DND-41 (cell line): ENCODE measurements around the gene KAZN.

Experiments used
- ATAC-seq: fragments of 200-7000 bp; cut with Tn5 transposase; 3 replicates; pipeline ENCODE4 v1.9.1; 2021; ENCODE audit warnings: low read depth; ENCODE audit not compliant: insufficient read depth
- DNase-seq: peaks from one replicate; pipeline ENCODE4 v3.0.0-alpha.2; 2020
- H2AFZ ChIP-seq: 2 replicates; pipeline ENCODE4 v1.6.0; 2012; ENCODE audit warnings: low read depth, low read length
- H3K27ac ChIP-seq: 2 replicates; pipeline ENCODE4 v1.5.1; 2012; ENCODE audit warnings: low read length, inconsistent platforms
- H3K27me3 ChIP-seq: fragments of 200-600 bp; sonication (generic); 2 replicates; pipeline ENCODE4 v1.6.0; 2012; ENCODE audit warnings: low read length, mild to moderate bottlenecking, inconsistent platforms; ENCODE audit not compliant: insufficient read depth, poor library complexity
- H3K36me3 ChIP-seq: 2 replicates; pipeline ENCODE4 v1.5.1; 2012; ENCODE audit warnings: low read length, inconsistent platforms; ENCODE audit not compliant: insufficient read depth
- H3K4me1 ChIP-seq: 2 replicates; pipeline ENCODE4 v1.5.1; 2012; ENCODE audit warnings: mild to moderate bottlenecking, low read length; ENCODE audit not compliant: insufficient read depth
- H3K4me2 ChIP-seq: 2 replicates; pipeline ENCODE4 v1.6.0; 2012; ENCODE audit warnings: mild to moderate bottlenecking, moderate library complexity, low read length, inconsistent platforms; ENCODE audit not compliant: insufficient read depth
- H3K4me3 ChIP-seq, 2 experiments: fragments of 200-600 bp in 1 of 2; shearing (Covaris generic) in 1 of 2; 2 replicates each; pipeline ENCODE4 v1.5.1; 2012 to 2016; ENCODE audit warnings: inconsistent platforms in 2 of 2, low read length in 2 of 2, mild to moderate bottlenecking in 2 of 2, low read depth in 1 of 2, moderate library complexity in 1 of 2
- H3K79me2 ChIP-seq: 2 replicates; pipeline ENCODE4 v1.6.0; 2012; ENCODE audit warnings: low read length, inconsistent platforms; ENCODE audit not compliant: insufficient read depth
- H3K9ac ChIP-seq: 2 replicates; pipeline ENCODE4 v1.6.0; 2012; ENCODE audit warnings: low read depth, mild to moderate bottlenecking, inconsistent platforms, low read length, moderate library complexity
- H3K9me3 ChIP-seq: 2 replicates; pipeline ENCODE4 v1.5.1; 2012; ENCODE audit warnings: low read length, moderate library complexity, mild to moderate bottlenecking, inconsistent platforms; ENCODE audit not compliant: insufficient read depth, severe bottlenecking
- H4K20me1 ChIP-seq: 2 replicates; pipeline ENCODE4 v1.6.0; 2012; ENCODE audit warnings: low read length; ENCODE audit not compliant: insufficient read depth
- CTCF ChIP-seq: IDR thresholded peaks from 2 replicates; pipeline ENCODE4 v1.5.1; 2012; ENCODE audit warnings: borderline replicate concordance, low read length, moderate library complexity, mild to moderate bottlenecking; ENCODE audit not compliant: poor library complexity, severe bottlenecking; ENCODE audit errors: extremely low read depth
- EZH2 ChIP-seq: IDR thresholded peaks from 3 replicates; pipeline ENCODE4 v1.6.1; 2012; ENCODE audit warnings: borderline replicate concordance, low read depth, mild to moderate bottlenecking, moderate library complexity, low read length, inconsistent platforms; ENCODE audit not compliant: severe bottlenecking

Gene KAZN

GRCh38 chr1:14607295-14607694 is 8.8 kb downstream of the KAZN start:
- ATAC-seq (no peak), DNase-seq (no peak)
- no peak for TF ChIP-seq EZH2
- no peak for TF ChIP-seq CTCF
- H3K9me3 ChIP-seq: no peaks in the 10 kb centered on the region
- H3K4me1 ChIP-seq: no peaks in the 10 kb centered on the region
- no peak overlapping the region for H3K27ac ChIP-seq
- no peaks in the 10 kb centered on the region for H3K27me3 ChIP-seq
- H3K36me3 ChIP-seq: no peaks in the 10 kb centered on the region
- H3K4me3 ChIP-seq: no peak overlapping the region
- H2AFZ ChIP-seq: no peak overlapping the region
- H3K9ac ChIP-seq: no peak overlapping the region
- H3K79me2 ChIP-seq: no peaks in the 10 kb centered on the region
- no peaks in the 10 kb centered on the region for H4K20me1 ChIP-seq
- no peak overlapping the region for H3K4me2 ChIP-seq

GRCh38 chr1:14608308-14608707 is 9.8 kb downstream of the KAZN start:
- no peak overlapping the region for H3K9ac ChIP-seq
- H3K27me3 ChIP-seq: no peaks in the 10 kb centered on the region
- no peaks in the 10 kb centered on the region for H3K36me3 ChIP-seq
- H3K4me1 ChIP-seq: no peaks in the 10 kb centered on the region
- no peak overlapping the region for H3K4me3 ChIP-seq
- no peaks in the 10 kb centered on the region for H4K20me1 ChIP-seq
- ATAC-seq (no peak), DNase-seq (no peak)
- H3K79me2 ChIP-seq: no peaks in the 10 kb centered on the region
- H2AFZ ChIP-seq: no peak overlapping the region
- H3K4me2 ChIP-seq: no peak overlapping the region
- H3K27ac ChIP-seq: no peak overlapping the region
- no peaks in the 10 kb centered on the region for H3K9me3 ChIP-seq
- TF ChIP-seq CTCF (peak; percentile 27), EZH2 (no peak)

- no peaks in the 10 kb centered on the region for H4K20me1 ChIP-seq
- no peaks in the 10 kb centered on the region for H3K27me3 ChIP-seq
- no peak overlapping the region for H2AFZ ChIP-seq
- H3K4me3 ChIP-seq: no peak overlapping the region
- TF ChIP-seq EZH2 (no peak), CTCF (no peak)
- no peaks in the 10 kb centered on the region for H3K4me1 ChIP-seq
- DNase-seq: no peak
- no peaks in the 10 kb centered on the region for H3K36me3 ChIP-seq
- no peak for ATAC-seq
- H3K27ac ChIP-seq: no peak overlapping the region
- no peaks in the 10 kb centered on the region for H3K9me3 ChIP-seq
- no peak overlapping the region for H3K4me2 ChIP-seq
- no peaks in the 10 kb centered on the region for H3K79me2 ChIP-seq
- H3K9ac ChIP-seq: no peak overlapping the region
Observed at GRCh38 chr1:14610761-14611160, 12.3 kb downstream of the KAZN start.

- H3K36me3 ChIP-seq: no peaks in the 10 kb centered on the region
- no peak overlapping the region for H3K4me3 ChIP-seq
- ATAC-seq (no peak), DNase-seq (no peak)
- H4K20me1 ChIP-seq: no peaks in the 10 kb centered on the region
- H3K27me3 ChIP-seq: no peaks in the 10 kb centered on the region
- H3K27ac ChIP-seq: no peak overlapping the region
- no peaks in the 10 kb centered on the region for H3K4me1 ChIP-seq
- no peaks in the 10 kb centered on the region for H3K79me2 ChIP-seq
- H3K4me2 ChIP-seq: no peak overlapping the region
- no peak for TF ChIP-seq CTCF
- TF ChIP-seq EZH2: no peak
- no peak overlapping the region for H3K9ac ChIP-seq
- no peak overlapping the region for H2AFZ ChIP-seq
- H3K9me3 ChIP-seq: no peaks in the 10 kb centered on the region
Observed at GRCh38 chr1:14611792-14612191, 13.3 kb downstream of the KAZN start.
